ENCODE results near the gene ARSD.
A peak's percentile ranks its signal among the peaks of the same experiment; 100 is the strongest.
"Not testable (repeated sequence)": the region's sequence is repeated elsewhere in the genome, so short reads cannot be mapped to it uniquely, and the experiment has no call there.

Gene ARSD

DNA sequence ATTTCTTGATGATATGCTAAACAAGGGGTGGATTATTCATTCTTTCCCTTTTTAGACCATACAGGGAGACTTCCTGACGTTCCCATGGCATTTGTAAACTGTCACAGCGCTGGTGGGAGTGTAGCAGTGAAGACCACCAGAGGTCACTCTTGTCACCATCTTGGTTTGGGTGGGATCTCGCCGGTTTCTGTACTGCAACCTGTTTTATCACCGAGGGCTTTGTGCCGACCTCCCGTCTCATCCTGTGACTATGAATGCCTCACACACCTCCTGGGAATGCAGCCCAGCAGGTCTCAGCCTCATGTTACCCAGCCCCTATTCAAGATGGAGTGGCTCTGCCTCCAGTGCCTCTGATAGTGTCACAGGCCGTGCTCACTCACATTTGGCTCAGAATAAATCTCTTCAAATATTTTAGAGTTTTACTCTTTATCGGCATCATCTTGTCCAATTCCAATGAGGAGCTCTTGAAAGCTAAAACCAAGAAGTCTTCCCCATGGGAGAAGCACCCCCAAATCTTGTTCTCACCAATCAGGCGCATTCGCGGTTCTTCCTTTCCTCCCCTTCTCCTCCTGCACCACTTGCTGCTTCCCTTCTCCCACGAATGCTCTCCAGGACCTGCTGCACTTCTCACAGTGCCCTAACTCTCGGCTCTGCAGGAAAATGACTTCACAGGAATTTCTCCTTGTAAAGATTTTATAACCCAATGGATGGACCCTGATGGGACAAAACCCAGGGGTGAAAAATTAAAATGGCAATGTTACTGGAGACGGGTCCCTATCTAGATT, 39.2 kb downstream of the ARSD start:
- TF ChIP-seq, protein P1, sequence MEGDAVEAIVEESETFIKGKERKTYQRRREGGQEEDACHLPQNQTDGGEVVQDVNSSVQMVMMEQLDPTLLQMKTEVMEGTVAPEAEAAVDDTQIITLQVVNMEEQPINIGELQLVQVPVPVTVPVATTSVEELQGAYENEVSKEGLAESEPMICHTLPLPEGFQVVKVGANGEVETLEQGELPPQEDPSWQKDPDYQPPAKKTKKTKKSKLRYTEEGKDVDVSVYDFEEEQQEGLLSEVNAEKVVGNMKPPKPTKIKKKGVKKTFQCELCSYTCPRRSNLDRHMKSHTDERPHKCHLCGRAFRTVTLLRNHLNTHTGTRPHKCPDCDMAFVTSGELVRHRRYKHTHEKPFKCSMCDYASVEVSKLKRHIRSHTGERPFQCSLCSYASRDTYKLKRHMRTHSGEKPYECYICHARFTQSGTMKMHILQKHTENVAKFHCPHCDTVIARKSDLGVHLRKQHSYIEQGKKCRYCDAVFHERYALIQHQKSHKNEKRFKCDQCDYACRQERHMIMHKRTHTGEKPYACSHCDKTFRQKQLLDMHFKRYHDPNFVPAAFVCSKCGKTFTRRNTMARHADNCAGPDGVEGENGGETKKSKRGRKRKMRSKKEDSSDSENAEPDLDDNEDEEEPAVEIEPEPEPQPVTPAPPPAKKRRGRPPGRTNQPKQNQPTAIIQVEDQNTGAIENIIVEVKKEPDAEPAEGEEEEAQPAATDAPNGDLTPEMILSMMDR (IDR thresholded peaks at IDR 0.05; ENCODE audit: low read depth, low read length, missing control alignments) = peak; percentile 33
- peak overlapping the region; percentile 34 for H3K4me3 ChIP-seq (replicated peaks; ENCODE audit: low read depth, low read length)
- not testable (repeated sequence) for DNase-seq (ENCODE audit: extremely low read depth, low read depth)

DNA sequence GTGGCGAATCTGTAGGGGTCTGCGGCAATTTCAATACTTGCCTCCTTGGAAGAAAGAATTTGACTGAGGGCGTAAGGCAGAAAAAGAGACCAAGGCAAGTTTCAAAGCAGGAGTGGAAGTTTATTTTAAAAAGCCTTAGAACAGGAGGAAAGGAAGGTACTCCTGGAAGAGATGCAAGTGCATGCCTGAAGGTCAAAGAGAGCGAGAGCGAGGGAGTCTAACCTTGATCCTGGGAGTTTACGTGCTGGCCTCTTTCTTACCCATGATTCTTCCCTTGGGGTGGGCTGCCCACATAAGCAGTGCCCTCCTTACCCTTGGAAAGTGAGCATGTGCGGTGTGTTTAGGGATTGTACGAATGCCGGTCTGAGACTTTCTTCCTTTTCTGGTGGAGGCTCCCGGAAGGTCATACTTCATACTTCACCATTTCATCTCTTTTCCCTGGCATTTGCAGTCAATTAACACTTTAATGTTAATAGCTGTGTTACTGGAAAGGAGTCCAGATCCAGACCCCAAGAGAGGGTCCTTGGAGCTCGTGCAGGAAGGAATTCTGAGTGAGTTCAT, 40.0 kb downstream of the ARSD start:
- DNase-seq (ENCODE audit: extremely low read depth, low read depth) = no peak
- peak overlapping the region; percentile 34 for H3K4me3 ChIP-seq (replicated peaks; ENCODE audit: low read depth, low read length)

DNA sequence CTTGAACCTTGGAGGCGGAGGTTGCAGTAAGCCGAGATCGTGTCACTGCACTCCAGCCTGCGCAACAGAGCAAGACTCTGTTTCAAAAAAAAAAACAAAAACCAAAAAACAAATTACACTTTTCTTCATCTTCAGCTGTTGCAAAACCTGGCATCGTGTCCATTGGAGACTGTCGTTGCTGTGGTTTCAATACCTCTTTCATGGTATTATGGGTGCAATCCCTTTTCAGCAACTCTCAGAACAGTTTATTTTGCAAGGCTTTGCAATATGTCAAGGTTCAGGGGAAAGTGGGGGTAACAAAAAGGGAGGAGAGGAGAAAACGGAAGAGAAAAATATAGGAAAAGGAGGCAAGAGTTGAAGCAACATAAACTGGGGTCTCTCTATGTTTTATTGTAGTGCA, 40.8 kb downstream of the ARSD start:
- TF ChIP-seq, protein P1 (IDR thresholded peaks at IDR 0.05; ENCODE audit: low read depth, low read length, missing control alignments) = no peak
- no peak for DNase-seq (ENCODE audit: extremely low read depth, low read depth)
- no peak overlapping the region for H3K4me3 ChIP-seq (replicated peaks; ENCODE audit: low read depth, low read length)

More for the DNA sequence above, 40.0 kb downstream of the ARSD start:
- TF ChIP-seq, protein P1 (IDR thresholded peaks at IDR 0.05; ENCODE audit: low read depth, low read length, missing control alignments) = no peak

DNA sequence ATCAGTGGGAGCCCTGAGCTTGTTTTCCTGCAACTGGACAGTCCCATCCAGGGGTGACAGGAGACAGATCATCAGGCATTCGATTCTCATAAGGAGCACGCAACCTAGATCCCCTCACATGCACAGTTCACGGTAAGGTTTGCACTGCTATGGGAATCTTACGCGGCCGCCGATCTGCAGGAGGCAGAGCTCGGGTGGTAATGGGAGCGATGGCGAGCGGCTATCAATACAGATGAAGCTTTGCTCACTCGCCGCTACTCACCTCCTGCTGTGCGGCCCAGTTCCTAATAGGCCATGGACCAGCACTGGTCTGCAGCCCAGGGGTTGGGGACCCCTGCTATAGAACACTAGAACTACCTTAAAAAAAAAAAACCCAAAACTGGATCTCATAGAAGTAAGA, 45.4 kb downstream of the ARSD start:
- TF ChIP-seq, protein P1 (IDR thresholded peaks at IDR 0.05; ENCODE audit: low read depth, low read length, missing control alignments) = no peak
- no peak for DNase-seq (ENCODE audit: extremely low read depth, low read depth)
- H3K4me3 ChIP-seq (replicated peaks; ENCODE audit: low read depth, low read length) = no peak overlapping the region

DNA sequence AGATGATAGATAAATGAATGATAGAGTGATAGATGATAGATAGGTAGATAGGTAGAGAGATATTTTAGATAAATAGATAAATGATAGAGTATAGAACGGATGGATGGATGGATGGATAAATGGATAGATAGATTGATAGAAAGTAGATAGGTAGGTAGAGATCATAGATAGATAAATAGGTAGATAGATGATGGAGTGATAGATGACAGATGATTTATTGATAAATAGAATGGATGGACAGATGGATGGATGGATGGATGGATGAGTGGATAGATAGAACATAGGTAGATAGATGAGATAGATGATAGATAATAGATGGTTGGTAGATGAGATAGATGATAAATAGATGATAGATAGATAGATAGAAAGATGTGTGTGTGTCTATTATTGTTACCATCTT, 49.5 kb downstream of the ARSD start:
- TF ChIP-seq, protein P1 (IDR thresholded peaks at IDR 0.05; ENCODE audit: low read depth, low read length, missing control alignments) = no peak
- H3K4me3 ChIP-seq (replicated peaks; ENCODE audit: low read depth, low read length) = no peak overlapping the region
- no peak for DNase-seq (ENCODE audit: extremely low read depth, low read depth)

DNA sequence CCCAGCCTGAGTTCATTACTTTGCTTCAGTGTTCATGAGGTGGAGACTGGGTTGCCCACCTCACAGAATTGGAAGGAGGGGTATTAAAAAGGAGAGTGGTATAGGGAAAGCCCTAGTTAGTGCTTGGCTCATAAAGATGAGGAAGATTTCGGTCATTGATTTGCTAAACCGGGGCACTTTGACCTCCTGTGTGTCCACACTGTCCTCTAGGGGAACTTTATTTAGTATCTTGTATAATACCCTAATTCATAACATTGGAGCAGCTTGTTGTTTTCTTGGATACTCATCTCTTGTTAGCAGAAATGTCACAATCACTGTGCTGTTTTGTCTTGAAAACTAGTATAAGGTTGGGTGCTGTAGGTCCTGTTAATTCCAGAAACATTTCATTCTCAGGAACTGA, 50.6 kb downstream of the ARSD start:
- TF ChIP-seq, protein P1 (IDR thresholded peaks at IDR 0.05; ENCODE audit: low read depth, low read length, missing control alignments) = no peak
- no peak for DNase-seq (ENCODE audit: extremely low read depth, low read depth)
- no peak overlapping the region for H3K4me3 ChIP-seq (replicated peaks; ENCODE audit: low read depth, low read length)
